ES-I3 (cell line): ENCODE results near the gene C4orf50.

Experiments used
- H3K36me3 ChIP-seq: 2 replicates; pipeline ENCODE4 v1.6.1; 2013; ENCODE audit warnings: mild to moderate bottlenecking, low read length, control low read depth, moderate library complexity; ENCODE audit not compliant: insufficient read depth
- H3K4me1 ChIP-seq: 2 replicates; pipeline ENCODE4 v1.6.1; 2013; ENCODE audit warnings: mild to moderate bottlenecking, control low read depth, low read length; ENCODE audit not compliant: insufficient read depth
- H3K9ac ChIP-seq: 2 replicates; pipeline ENCODE4 v1.6.1; 2013; ENCODE audit warnings: low read depth, mild to moderate bottlenecking, low read length, moderate library complexity
- H3K9me3 ChIP-seq: 2 replicates; pipeline ENCODE4 v1.6.1; 2013; ENCODE audit warnings: mild to moderate bottlenecking, low read length, moderate library complexity; ENCODE audit not compliant: control insufficient read depth, insufficient read depth

C4orf50 gene

GRCh38 chr4:5968246-5968645 is 50.0 kb downstream of the C4orf50 start:
- Histone ChIP-seq H3K9ac (no peak overlapping the region), H3K9me3 (no peaks in the 10 kb centered on the region), H3K36me3 (no peaks in the 10 kb centered on the region), H3K4me1 (no peaks in the 10 kb centered on the region)

- Histone ChIP-seq H3K9ac (no peak overlapping the region), H3K9me3 (no peaks in the 10 kb centered on the region), H3K4me1 (no peaks in the 10 kb centered on the region), H3K36me3 (no peaks in the 10 kb centered on the region)
These were observed 50.4 kb downstream of the C4orf50 start for GRCh38 chr4:5967783-5968182.

- H3K9ac ChIP-seq, result no peak overlapping the region
- H3K9me3 ChIP-seq, result no peaks in the 10 kb centered on the region
- H3K4me1 ChIP-seq, result no peaks in the 10 kb centered on the region
- no peaks in the 10 kb centered on the region for H3K36me3 ChIP-seq
These were observed 53.0 kb downstream of the C4orf50 start for GRCh38 chr4:5965225-5965624.

- Histone ChIP-seq H3K36me3 (no peaks in the 10 kb centered on the region), H3K9me3 (no peaks in the 10 kb centered on the region), H3K4me1 (no peaks in the 10 kb centered on the region), H3K9ac (no peak overlapping the region)
These were observed 54.2 kb downstream of the C4orf50 start for GRCh38 chr4:5964030-5964429.

- H3K9me3 ChIP-seq, result no peaks in the 10 kb centered on the region
- no peak overlapping the region for H3K9ac ChIP-seq
- H3K36me3 ChIP-seq, result no peaks in the 10 kb centered on the region
- H3K4me1 ChIP-seq, result no peaks in the 10 kb centered on the region
These were observed 54.6 kb downstream of the C4orf50 start for GRCh38 chr4:5963611-5964010.

- H3K9me3 ChIP-seq, result no peaks in the 10 kb centered on the region
- H3K36me3 ChIP-seq, result no peaks in the 10 kb centered on the region
- no peaks in the 10 kb centered on the region for H3K4me1 ChIP-seq
- H3K9ac ChIP-seq, result no peak overlapping the region
These were observed 55.8 kb downstream of the C4orf50 start for GRCh38 chr4:5962416-5962815.

GRCh38 chr4:5960252-5960880 is 57.9 kb downstream of the C4orf50 start:
- Histone ChIP-seq H3K4me1 (peaks cover 11% of the 10 kb centered on the region; the same call in 1 of the 2 replicates), H3K9me3 (no peaks in the 10 kb centered on the region)

GRCh38 chr4:5959211-5959982 is 58.8 kb downstream of the C4orf50 start:
- H3K4me1 ChIP-seq, result peaks cover 15% of the 10 kb centered on the region; the same call in 1 of the 2 replicates

More at GRCh38 chr4:5960252-5960880, 57.9 kb downstream of the C4orf50 start:
- H3K36me3 ChIP-seq, result no peaks in the 10 kb centered on the region
- H3K9ac ChIP-seq, result no peak overlapping the region

GRCh38 chr4:5958199-5958735 is 60.0 kb downstream of the C4orf50 start:
- Histone ChIP-seq H3K9ac (no peak overlapping the region), H3K9me3 (no peaks in the 10 kb centered on the region), H3K4me1 (peaks cover 17% of the 10 kb centered on the region; the same call in 1 of the 2 replicates), H3K36me3 (no peaks in the 10 kb centered on the region)

More at GRCh38 chr4:5959211-5959982, 58.8 kb downstream of the C4orf50 start:
- Histone ChIP-seq H3K9me3 (no peaks in the 10 kb centered on the region), H3K9ac (no peak overlapping the region), H3K36me3 (no peaks in the 10 kb centered on the region)

- peaks cover 17% of the 10 kb centered on the region; the same call in 1 of the 2 replicates for H3K4me1 ChIP-seq
- H3K9ac ChIP-seq, result no peak overlapping the region
- H3K36me3 ChIP-seq, result no peaks in the 10 kb centered on the region
- no peaks in the 10 kb centered on the region for H3K9me3 ChIP-seq
These were observed 61.2 kb downstream of the C4orf50 start for GRCh38 chr4:5957076-5957475.

GRCh38 chr4:5956285-5957021 is 61.8 kb downstream of the C4orf50 start:
- H3K4me1 ChIP-seq, result peaks cover 17% of the 10 kb centered on the region; the same call in 1 of the 2 replicates
- no peaks in the 10 kb centered on the region for H3K9me3 ChIP-seq
- H3K36me3 ChIP-seq, result no peaks in the 10 kb centered on the region
- no peak overlapping the region for H3K9ac ChIP-seq

GRCh38 chr4:5955856-5956255 is 62.4 kb downstream of the C4orf50 start:
- H3K36me3 ChIP-seq, result no peaks in the 10 kb centered on the region
- H3K9ac ChIP-seq, result no peak overlapping the region
- peaks cover 17% of the 10 kb centered on the region; the same call in 1 of the 2 replicates for H3K4me1 ChIP-seq
- no peaks in the 10 kb centered on the region for H3K9me3 ChIP-seq

GRCh38 chr4:5955201-5955821 is 62.9 kb downstream of the C4orf50 start:
- Histone ChIP-seq H3K4me1 (peaks cover 17% of the 10 kb centered on the region; the same call in 1 of the 2 replicates), H3K36me3 (no peaks in the 10 kb centered on the region), H3K9me3 (no peaks in the 10 kb centered on the region), H3K9ac (no peak overlapping the region)
